GM12878 (cell line): ENCODE measurements around the gene MATN1.

ENCODE experiments used
- ASH2L ChIP-seq: fragments of 300-600, 200-600 bp; sonication (generic); IDR thresholded peaks from 2 replicates; pipeline ENCODE4 v1.6.1; 2017; ENCODE audit warnings: low read depth, mild to moderate bottlenecking, borderline replicate concordance
- CBX3 ChIP-seq: fragments of 200-600 bp; sonication (generic); IDR thresholded peaks from 2 replicates; pipeline ENCODE4 v1.6.1; 2016; ENCODE audit warnings: low read depth, borderline replicate concordance
- CEBPB ChIP-seq, 2 experiments: fragments of 150-350 bp in 1 of 2; IDR thresholded peaks; 2 replicates each; pipeline ENCODE4 v1.6.1; 2012 to 2014; ENCODE audit warnings: low read depth in 2 of 2, low read length in 2 of 2, borderline replicate concordance in 1 of 2, inconsistent platforms in 1 of 2
- CTCF ChIP-seq, 3 experiments: IDR thresholded peaks in 2 of 3; conservative IDR thresholded peaks in 1 of 3; 2 replicates each; pipeline ENCODE4 v1.5.1; 2011; ENCODE audit warnings: low read depth in 3 of 3, low read length in 3 of 3, mild to moderate bottlenecking in 3 of 3, control low read depth in 2 of 3, moderate library complexity in 2 of 3, inconsistent platforms in 1 of 3, mixed read lengths in 1 of 3; ENCODE audit not compliant: control insufficient read depth in 2 of 3, insufficient read depth in 1 of 3; ENCODE audit errors: extremely low read depth in 1 of 3
- EP300 ChIP-seq, 2 experiments: fragments of 150-350 bp in 1 of 2; IDR thresholded peaks; 2 replicates each; pipeline ENCODE4 v1.6.1; 2011 to 2012; ENCODE audit warnings: low read depth in 2 of 2, low read length in 2 of 2, borderline replicate concordance in 1 of 2, improper control_type of control experiment in 1 of 2, inconsistent platforms in 1 of 2; ENCODE audit not compliant: control insufficient read depth in 1 of 2
- EZH2 ChIP-seq: IDR thresholded peaks from 2 replicates; pipeline ENCODE4 v1.6.1; 2012; ENCODE audit warnings: low read depth, mild to moderate bottlenecking, control low read depth, inconsistent platforms, low read length, borderline replicate concordance; ENCODE audit not compliant: control insufficient read depth
- MYC ChIP-seq: IDR thresholded peaks from 2 replicates; pipeline ENCODE4 v1.6.1; 2011; ENCODE audit warnings: mild to moderate bottlenecking, low read length, moderate library complexity, inconsistent platforms; ENCODE audit not compliant: insufficient read depth, insufficient replicate concordance, insufficient read length, severe bottlenecking
- POLR2A ChIP-seq: IDR thresholded peaks from 2 replicates; pipeline ENCODE4 v1.6.1; 2011; ENCODE audit warnings: low read depth, mild to moderate bottlenecking, low read length
- RAD21 ChIP-seq: IDR thresholded peaks from 2 replicates; pipeline ENCODE4 v1.6.1; 2011; ENCODE audit warnings: mild to moderate bottlenecking, low read depth, low read length, moderate library complexity; ENCODE audit not compliant: insufficient read depth
- RCOR1 ChIP-seq: conservative IDR thresholded peaks from 2 replicates; pipeline ENCODE4 v1.6.1; 2012; ENCODE audit warnings: low read depth, low read length, improper control_type of control experiment
- USF2 ChIP-seq: IDR thresholded peaks from 2 replicates; pipeline ENCODE4 v1.6.1; 2011; ENCODE audit warnings: low read depth, low read length, improper control_type of control experiment, borderline replicate concordance
- WRNIP1 ChIP-seq: IDR thresholded peaks from 2 replicates; pipeline ENCODE4 v1.6.1; 2011; ENCODE audit warnings: low read depth, low read length, improper control_type of control experiment, borderline replicate concordance
- ZNF24 ChIP-seq: fragments of 450-650 bp; IDR thresholded peaks from 2 replicates; pipeline ENCODE4 v1.6.1; 2017; ENCODE audit warnings: antibody characterized with exemption, mild to moderate bottlenecking

- TF ChIP-seq ASH2L (no peak), CTCF (IDR thresholded peaks at IDR 0.05 in 2 of 3, conservative IDR thresholded peaks at IDR 0.05 in 1 of 3; ENCODE audit: control insufficient read depth in 2 of 3, extremely low read depth in 1 of 3, insufficient read depth in 1 of 3, low read depth in 3 of 3, low read length in 3 of 3) (no peak), CEBPB (IDR thresholded peaks at IDR 0.05; ENCODE audit: borderline replicate concordance in 1 of 2, low read depth in 2 of 2, low read length in 2 of 2) (no peak), MYC (no peak), EZH2 (no peak), RCOR1 (no peak), WRNIP1 (no peak), ZNF24 (no peak), CBX3 (no peak), USF2 (no peak), POLR2A (peak; percentile 51), RAD21 (no peak), EP300 (IDR thresholded peaks at IDR 0.05; ENCODE audit: borderline replicate concordance in 1 of 2, control insufficient read depth in 1 of 2, low read depth in 2 of 2, low read length in 2 of 2) (no peak)
Measured at GRCh38 chr1:30760596-30761324, 37.4 kb upstream of the MATN1 start.
